H1 (cell line): Measurements from ENCODE around the gene FMN2. TPM values are rescaled to one million over a fixed set of nuclear protein-coding genes. Genes with fewer than 3 reads are reported as not detected.

Experiments
- CHD7 ChIP-seq: fragments of 300-600 bp; sonication (generic); IDR thresholded peaks from 2 replicates; pipeline ENCODE4 v1.7.1; 2012; ENCODE audit warnings: low read length, moderate library complexity, mild to moderate bottlenecking, inconsistent platforms; ENCODE audit not compliant: insufficient replicate concordance
- NRF1 ChIP-seq: IDR thresholded peaks from 2 replicates; pipeline ENCODE4 v1.6.1; 2011; ENCODE audit warnings: mild to moderate bottlenecking, low read depth, low read length, improper control_type of control experiment
- USF2 ChIP-seq: IDR thresholded peaks from 2 replicates; pipeline ENCODE4 v1.6.1; 2011; ENCODE audit warnings: low read length, improper control_type of control experiment
- polyA plus RNA-seq, 7 experiments: library from polyadenylated mRNA; depleted of rRNA in 3 of 7; stranded (reverse) in 5 of 7; unstranded in 2 of 7; fragments of >200 nt in 5 of 7; fragments of 200-250 nt in 2 of 7; gene quantifications; 1 replicate in 5 of 7; 2 replicates in 1 of 7; 4 replicates in 1 of 7; pipeline versions ENCODE4 v1.2.1 to v1.2.3, GENCODE V29; 2011 to 2013; ENCODE audit warnings: missing spikeins in 2 of 7, mixed read lengths in 2 of 7
- total RNA-seq: library from RNA; stranded (reverse); fragmentation: NEBNext Ultra II Directional; extraction: Animal tissue kit (Norgen Biotek cat#: 25700); gene quantifications from 2 replicates; pipeline ENCODE4 v1.2.1, GENCODE V29; 2021

The FMN2 gene
- total and polyA plus RNA-seq, 2 of the 8 experiments (the other 6 are each of a cell fraction or from before 2014, with no cell fraction given) = 0.83 to 2.0 TPM

- TF ChIP-seq CHD7 (no peak), USF2 (no peak), NRF1 (no peak)
Observed at GRCh38 chr1:240285540-240285939, 193.9 kb downstream of the FMN2 start (continued).
